GM10266 (cell line): ENCODE data around the gene PIGU.

Source experiments
- DNase-seq: peaks from one replicate; pipeline ENCODE4 v3.0.0; 2012; ENCODE audit errors: extremely low spot score
- TF ChIP-seq, protein P1 (sequence below): IDR thresholded peaks from 2 replicates; pipeline ENCODE4 v1.5.1; 2012; ENCODE audit warnings: mild to moderate bottlenecking, low read depth; ENCODE audit not compliant: control insufficient read depth, insufficient read depth; ENCODE audit errors: missing control alignments

Gene PIGU

DNA sequence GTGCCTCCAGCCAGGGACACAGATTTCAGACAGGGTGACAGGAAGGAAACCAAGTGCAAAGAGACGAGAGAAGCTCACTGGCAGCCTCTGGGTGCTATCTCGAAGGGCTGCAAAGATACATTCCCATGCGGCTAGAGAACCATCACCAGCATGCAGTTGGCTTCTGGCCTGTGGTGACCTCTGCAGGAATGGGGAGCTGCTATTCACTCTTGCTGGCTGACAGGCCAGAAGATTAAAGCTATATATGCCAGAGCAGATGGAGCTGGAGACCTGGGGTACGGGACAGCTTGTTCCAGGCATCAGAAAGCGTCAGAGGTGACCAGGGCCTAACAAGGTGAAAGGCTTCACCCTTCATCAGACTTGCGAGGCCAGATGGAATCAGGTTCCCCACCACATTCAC, 98.4 kb downstream of the PIGU start:
- no peak for DNase-seq
- TF ChIP-seq, protein P1, sequence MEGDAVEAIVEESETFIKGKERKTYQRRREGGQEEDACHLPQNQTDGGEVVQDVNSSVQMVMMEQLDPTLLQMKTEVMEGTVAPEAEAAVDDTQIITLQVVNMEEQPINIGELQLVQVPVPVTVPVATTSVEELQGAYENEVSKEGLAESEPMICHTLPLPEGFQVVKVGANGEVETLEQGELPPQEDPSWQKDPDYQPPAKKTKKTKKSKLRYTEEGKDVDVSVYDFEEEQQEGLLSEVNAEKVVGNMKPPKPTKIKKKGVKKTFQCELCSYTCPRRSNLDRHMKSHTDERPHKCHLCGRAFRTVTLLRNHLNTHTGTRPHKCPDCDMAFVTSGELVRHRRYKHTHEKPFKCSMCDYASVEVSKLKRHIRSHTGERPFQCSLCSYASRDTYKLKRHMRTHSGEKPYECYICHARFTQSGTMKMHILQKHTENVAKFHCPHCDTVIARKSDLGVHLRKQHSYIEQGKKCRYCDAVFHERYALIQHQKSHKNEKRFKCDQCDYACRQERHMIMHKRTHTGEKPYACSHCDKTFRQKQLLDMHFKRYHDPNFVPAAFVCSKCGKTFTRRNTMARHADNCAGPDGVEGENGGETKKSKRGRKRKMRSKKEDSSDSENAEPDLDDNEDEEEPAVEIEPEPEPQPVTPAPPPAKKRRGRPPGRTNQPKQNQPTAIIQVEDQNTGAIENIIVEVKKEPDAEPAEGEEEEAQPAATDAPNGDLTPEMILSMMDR = no peak

DNA sequence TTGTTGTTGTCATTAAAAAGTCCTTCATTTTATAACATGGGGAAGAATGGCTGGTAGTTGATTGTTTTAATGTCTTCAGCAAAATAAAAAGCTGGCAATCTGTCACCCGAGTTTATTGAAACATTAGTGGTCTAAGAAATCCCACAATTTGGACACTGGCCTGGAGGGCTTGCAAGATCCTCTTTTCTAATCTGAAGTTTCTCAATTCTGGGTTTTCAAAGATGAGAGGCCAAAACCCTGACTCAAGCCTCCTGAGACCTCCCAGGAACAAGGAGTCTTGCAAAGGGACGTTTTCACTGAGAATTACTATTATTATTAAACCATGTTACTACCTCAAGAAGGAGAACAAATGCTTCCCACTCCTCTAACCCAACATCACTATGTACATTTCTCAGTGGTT, 98.9 kb downstream of the PIGU start:
- TF ChIP-seq, protein P1 = no peak
- DNase-seq = no peak

DNA sequence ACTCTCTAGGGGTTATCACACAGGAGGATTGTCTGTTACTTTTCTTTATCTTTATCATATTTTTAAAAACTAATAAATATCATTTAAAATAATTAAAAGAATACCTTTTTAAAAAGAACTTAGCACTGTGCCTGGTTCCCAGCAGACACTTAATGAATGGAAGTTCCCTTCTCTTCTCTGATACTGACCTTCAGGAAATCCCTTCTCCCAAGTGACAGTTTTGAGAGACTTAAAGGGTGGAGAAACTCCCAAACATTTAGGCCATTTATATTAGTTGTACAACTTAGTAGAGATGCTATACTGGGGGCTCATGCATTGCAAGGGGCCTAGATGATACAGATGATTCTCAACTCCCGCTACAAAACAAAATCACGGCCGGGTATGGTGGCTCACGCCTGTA, 99.8 kb downstream of the PIGU start:
- TF ChIP-seq, protein P1 = no peak
- no peak for DNase-seq

DNA sequence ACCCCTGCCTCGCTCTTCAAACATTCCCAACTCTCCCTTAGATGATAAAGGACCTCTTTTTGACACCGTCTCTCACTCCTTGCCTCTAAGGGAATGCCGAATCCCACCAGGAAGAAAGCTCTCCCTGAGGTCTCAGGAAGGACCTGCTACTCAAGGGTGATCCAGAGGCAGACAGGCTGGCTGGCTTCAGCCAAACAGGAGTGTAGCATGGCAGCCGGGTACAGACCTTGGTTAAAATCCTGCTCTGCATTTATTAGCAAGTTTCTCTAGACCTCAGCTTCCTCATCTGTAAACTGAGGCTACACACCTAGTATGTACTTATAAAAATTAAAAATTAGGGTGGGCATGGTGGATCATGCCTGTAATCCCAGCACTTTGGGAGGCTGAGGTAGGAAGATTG, 101.1 kb downstream of the PIGU start:
- no peak for DNase-seq
- TF ChIP-seq, protein P1 = no peak

DNA sequence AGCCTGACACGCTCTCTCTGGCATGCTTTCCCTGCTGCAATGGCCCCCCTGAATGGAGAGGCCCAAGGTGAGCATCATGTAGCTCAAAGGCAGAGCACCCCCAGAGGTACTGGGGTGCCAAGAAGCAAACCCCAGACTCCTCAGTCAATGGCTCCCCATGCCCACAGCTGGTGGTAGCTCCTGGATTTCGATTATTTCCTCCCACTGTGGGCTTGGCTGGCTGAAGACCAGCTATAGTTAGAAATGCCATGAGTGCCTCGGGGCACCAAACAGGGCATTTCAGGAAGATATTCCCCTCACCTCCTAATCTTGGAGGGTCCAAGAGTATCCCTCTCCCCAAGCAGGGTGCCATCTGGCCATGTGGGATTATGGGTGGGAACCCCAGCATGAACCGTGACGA, 101.6 kb downstream of the PIGU start:
- no peak for DNase-seq
- TF ChIP-seq, protein P1 = no peak

DNA sequence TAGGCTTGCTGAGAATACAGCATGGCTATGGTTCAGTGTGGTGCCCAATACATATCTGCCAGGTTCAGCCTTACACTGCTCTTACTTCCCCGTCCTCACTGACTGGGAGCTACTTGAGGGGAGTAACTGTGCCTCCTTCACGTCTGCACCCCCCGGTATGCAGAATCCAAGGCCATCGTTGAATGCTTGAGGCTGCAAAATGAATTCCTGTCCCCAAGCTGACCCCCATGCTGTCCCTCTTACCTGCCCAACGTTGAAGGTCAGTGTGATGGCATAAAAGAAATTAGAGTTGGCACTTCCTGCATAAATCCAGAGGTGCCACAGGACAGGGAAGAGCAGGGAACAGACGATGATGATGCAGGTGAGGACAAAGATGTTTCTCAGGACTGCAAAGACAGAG, 102.0 kb downstream of the PIGU start:
- TF ChIP-seq, protein P1 = no peak
- no peak for DNase-seq

DNA sequence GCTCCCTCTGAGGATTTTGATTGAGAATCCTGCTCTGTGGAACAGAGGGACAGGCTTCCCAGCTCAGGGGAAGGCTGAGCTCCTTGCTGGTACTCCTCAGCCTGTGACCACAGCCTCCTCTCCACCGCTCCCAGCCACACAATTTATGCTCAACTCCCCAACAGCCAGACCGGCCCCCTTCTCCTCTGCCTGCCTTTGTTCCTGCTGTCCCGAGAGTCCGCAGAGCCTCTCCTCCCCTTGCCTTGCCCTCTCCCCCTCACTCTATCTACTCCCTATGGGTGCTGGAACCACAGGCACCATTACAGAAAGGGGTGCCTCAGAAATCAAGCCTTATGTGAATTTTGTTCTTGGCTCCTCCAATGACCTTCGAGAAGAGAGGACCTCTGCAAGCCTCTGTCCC, 102.5 kb downstream of the PIGU start:
- TF ChIP-seq, protein P1 = no peak
- DNase-seq = no peak
